ENCODE data around the gene ORMDL3. TPM values are rescaled to one million over a fixed set of nuclear protein-coding genes. Genes with fewer than 3 reads are reported as not detected.

The ORMDL3 gene
- 10 to 100 TPM; 38.9 to 51.5 (median 46.2) TPM for polyA plus RNA-seq (ENCODE audit: insufficient read length in 10 of 10)
- long read RNA-seq, donor 1, transcript ORMDL3-201 (4 exons, 2,111 nt), result major isoform, 5 of 6 reads
- long read RNA-seq, donor 1, partial matches to known transcripts, result 0 of 6 reads
- long read RNA-seq, donor 1, other reads (novel, unspliced or antisense), result 0 of 6 reads
- long read RNA-seq, donor 2, transcript ORMDL3-201 (4 exons, 2,111 nt), result major isoform, 5 of 7 reads
- long read RNA-seq, donor 2, partial matches to known transcripts, result 0 of 7 reads
- long read RNA-seq, donor 2, other reads (novel, unspliced or antisense), result 0 of 7 reads
- long read RNA-seq, donor 3, result 0 reads
- long read RNA-seq, donor 4, partial matches to known transcripts, result 0 of 3 reads
- long read RNA-seq, donor 4, other reads (novel, unspliced or antisense), result 0 of 3 reads
- long read RNA-seq, donor 5, transcript ORMDL3-201 (4 exons, 2,111 nt), result major isoform, 7 of 9 reads
- long read RNA-seq, donor 5, partial matches to known transcripts, result 0 of 9 reads
- long read RNA-seq, donor 5, other reads (novel, unspliced or antisense), result 0 of 9 reads
- long read RNA-seq, donor 6, transcript ORMDL3-201 (4 exons, 2,111 nt), result major isoform, 9 of 13 reads
- long read RNA-seq, donor 6, partial matches to known transcripts, result 0 of 13 reads
- long read RNA-seq, donor 6, other reads (novel, unspliced or antisense), result 0 of 13 reads
- long read RNA-seq, donor 7, transcript ORMDL3-201 (4 exons, 2,111 nt), result major isoform, 5 of 5 reads
- long read RNA-seq, donor 7, partial matches to known transcripts, result 0 of 5 reads
- long read RNA-seq, donor 7, other reads (novel, unspliced or antisense), result 0 of 5 reads
- long read RNA-seq, donor 8, transcript ORMDL3-201 (4 exons, 2,111 nt), result major isoform, 6 of 9 reads
- long read RNA-seq, donor 8, partial matches to known transcripts, result 0 of 9 reads
- long read RNA-seq, donor 8, other reads (novel, unspliced or antisense), result 0 of 9 reads
- long read RNA-seq, donor 9, partial matches to known transcripts, result 0 of 1 reads
- long read RNA-seq, donor 9, other reads (novel, unspliced or antisense), result 0 of 1 reads

- peak; percentile 93 to 98 (median 96) for DNase-seq
Measured at GRCh38 chr17:39927101-39927928, at the start of gene ORMDL3, which contains the start of gene LRRC3C. Gene ORMDL3 (minus strand): TSS chr17:39927601. CDS start chr17:39924203, 3,398 bp downstream. Gene LRRC3C (plus strand): TSS chr17:39927732. CDS start chr17:39941524, 13,792 bp downstream.

- DNase-seq, result no peak
Measured at GRCh38 chr17:39975801-39976200, 48.4 kb upstream of the ORMDL3 start.

GRCh38 chr17:39974433-39974832 lies 47.0 kb upstream of the ORMDL3 start:
- DNase-seq, result no peak

GRCh38 chr17:39973496-39973895 lies 46.1 kb upstream of the ORMDL3 start:
- DNase-seq, result no peak

DNA sequence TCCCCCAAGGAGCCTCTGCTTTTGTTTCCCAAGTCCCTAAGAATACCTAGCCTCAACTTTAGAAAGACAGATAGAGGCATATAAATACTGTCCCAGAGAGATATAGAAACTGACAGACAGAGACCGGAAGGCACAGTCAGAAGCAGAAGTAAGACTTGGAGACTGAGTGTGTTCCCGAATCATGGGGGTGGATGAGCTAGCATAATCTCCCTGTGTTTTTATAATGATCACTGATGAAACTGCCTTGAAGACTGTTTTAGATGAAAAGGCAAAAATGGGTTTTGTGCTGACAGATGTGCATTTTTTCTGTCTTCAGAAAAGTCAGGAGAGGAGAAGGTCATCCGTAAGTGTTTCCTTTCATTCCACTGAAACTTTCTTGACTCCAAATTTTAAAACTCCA lies 44.9 kb upstream of the ORMDL3 start:
- no peak for DNase-seq

GRCh38 chr17:39971076-39971603 lies 43.7 kb upstream of the ORMDL3 start:
- DNase-seq, result no peak

- DNase-seq, result no peak
Measured at GRCh38 chr17:39970157-39970692, 42.8 kb upstream of the ORMDL3 start.

DNA sequence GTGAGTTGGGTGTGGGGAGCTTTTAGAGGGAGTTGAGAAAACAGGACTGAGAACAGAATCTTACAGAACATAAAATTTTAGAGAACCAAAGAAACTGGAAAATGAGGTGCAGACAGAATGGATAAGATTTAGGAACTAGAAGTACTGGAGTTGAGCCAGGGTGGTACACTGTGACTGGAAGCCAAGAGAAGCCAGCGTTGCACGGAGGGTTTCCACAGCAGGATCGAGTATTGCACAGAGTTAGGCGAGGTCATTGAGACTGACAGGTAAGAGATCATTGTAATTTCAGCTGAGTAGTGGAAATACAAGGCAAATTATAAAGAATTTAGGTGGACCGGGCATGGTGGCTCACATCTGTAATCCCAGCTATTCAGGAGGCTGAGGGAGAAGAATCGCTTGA lies 42.0 kb upstream of the ORMDL3 start:
- no peak for DNase-seq

GRCh38 chr17:39968761-39969160 lies 41.4 kb upstream of the ORMDL3 start:
- DNase-seq, result no peak

GRCh38 chr17:39966771-39967170 lies 39.4 kb upstream of the ORMDL3 start:
- DNase-seq, result no peak

- no peak for DNase-seq
Measured at GRCh38 chr17:39965017-39965699, 37.8 kb upstream of the ORMDL3 start.

DNA sequence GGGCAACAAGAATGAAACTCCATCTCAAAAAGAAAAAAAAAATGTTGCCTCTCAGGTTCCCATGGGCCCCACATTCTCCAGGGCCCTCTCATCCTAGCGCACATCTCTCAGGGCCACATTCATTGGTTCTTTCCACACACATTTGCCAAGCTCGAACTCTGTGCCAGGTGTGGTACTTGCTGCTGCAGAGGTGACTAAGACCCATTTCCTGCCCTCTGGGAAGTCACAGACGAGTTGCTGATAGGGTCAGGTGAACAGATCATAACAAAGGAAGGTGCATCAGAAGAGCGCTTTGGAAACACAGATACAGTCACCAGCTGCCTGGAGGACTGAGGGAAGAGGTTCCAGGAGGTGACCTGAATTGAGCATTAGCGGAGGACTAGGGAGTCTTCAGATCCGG lies 36.4 kb upstream of the ORMDL3 start:
- no peak for DNase-seq

GRCh38 chr17:39962642-39963220 lies 35.3 kb upstream of the ORMDL3 start, which contains the start of gene GSDMA:
Gene GSDMA (plus strand): TSS chr17:39963004. CDS start chr17:39965688, 2,684 bp downstream.
- DNase-seq, result no peak

DNA sequence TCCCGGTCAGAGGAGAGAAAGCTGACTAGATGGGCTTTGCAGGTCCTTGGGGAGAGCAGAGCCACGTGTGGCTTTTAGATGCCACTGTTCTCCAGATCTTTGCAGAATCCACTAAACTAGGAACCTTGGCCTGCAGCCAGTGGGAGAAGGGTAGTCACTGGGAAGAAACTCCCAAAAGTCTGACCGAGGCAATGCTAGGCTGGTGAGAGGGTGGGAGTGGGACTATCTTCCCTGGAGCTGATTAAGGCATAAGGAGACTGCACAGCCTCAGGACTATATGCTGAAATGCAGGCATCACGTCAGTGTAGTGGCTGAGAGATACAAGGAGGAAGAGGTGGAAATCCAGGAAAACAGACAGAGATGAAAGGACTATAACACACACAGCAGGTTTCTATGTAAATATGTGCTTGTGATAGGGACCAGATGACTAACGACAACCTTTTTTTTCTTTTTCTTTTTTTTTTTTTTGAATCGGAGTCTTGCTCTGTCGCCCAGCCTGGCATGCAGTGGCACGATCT lies 33.2 kb upstream of the ORMDL3 start:
- DNase-seq, result no peak

- DNase-seq, result no peak
Measured at GRCh38 chr17:39955726-39956225, 28.4 kb upstream of the ORMDL3 start.

DNA sequence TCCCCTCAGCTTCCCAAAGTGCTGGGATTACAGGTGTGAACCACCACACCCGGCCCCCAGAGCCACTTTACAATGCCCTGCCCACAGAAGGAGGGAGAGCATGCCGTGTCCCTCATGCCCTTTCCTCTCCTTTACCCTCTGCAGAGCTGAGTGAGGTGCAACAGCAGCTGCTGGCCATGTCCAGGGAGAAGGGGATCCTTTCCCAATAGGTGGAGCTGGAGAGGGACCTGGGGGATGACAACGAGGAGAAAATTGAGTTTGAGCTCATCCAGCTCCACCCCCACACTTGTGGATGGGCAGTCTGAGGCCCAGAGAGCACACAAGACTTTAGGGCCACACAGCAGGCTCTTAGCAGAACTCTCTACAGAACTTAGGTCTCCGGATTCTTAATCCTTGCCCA lies 27.5 kb upstream of the ORMDL3 start:
- no peak for DNase-seq

DNA sequence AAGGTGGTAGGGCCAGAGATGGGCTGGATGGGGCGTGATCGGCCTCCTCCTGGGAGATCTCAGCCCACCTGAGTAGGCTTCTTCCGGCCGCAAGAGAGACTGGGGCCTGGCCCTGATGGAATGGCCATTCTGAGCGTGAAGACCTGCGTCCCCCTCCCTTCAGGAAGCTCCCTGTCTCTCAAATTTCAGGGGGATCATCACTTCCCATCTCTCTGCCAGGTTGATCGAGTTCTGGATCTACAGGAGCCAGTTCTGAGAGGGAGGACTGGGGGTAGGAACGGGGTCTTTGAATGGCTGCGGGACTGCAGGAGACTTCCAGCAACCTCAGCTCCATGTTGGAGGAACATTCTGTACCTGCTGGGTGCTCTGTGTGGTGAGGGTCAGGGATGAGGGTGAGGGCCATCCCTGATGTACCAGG lies 26.1 kb upstream of the ORMDL3 start:
- DNase-seq, result no peak

- peak; percentile 90 to 96 (median 92) for DNase-seq
Measured at GRCh38 chr17:39952680-39953470, 25.5 kb upstream of the ORMDL3 start.

Measured in muscle of back (tissue), 13 donors.